NCI-H2171 (cell line): ENCODE measurements around the gene ASPG.

Experiments
- DNase-seq: peaks from one replicate; lab custom pipeline; 2025; lab: John Stamatoyannopoulos, UW

Gene ASPG

GRCh38 chr14:104116288-104116755 is 30.8 kb downstream of the ASPG start:
- DNase-seq: no peak

- no peak for DNase-seq
Observed at GRCh38 chr14:104116756-104117340, 31.3 kb downstream of the ASPG start.

GRCh38 chr14:104117341-104118005 is 32.0 kb downstream of the ASPG start:
- no peak for DNase-seq

- DNase-seq: no peak
Observed at GRCh38 chr14:104118006-104118844, 32.7 kb downstream of the ASPG start.

- DNase-seq: no peak
Observed at GRCh38 chr14:104119119-104119487, 33.6 kb downstream of the ASPG start.

GRCh38 chr14:104119488-104120251 is 34.2 kb downstream of the ASPG start:
- DNase-seq: no peak

- DNase-seq: no peak
Observed at GRCh38 chr14:104120281-104120741, 34.8 kb downstream of the ASPG start.

GRCh38 chr14:104121142-104121541 is 35.6 kb downstream of the ASPG start:
- DNase-seq: no peak

- DNase-seq: no peak
Observed at GRCh38 chr14:104123879-104124278, 38.4 kb downstream of the ASPG start.

GRCh38 chr14:104125011-104125410 is 39.5 kb downstream of the ASPG start:
- no peak for DNase-seq

- DNase-seq: no peak
Observed at GRCh38 chr14:104126753-104127152, 41.3 kb downstream of the ASPG start.

GRCh38 chr14:104128981-104129380 is 43.5 kb downstream of the ASPG start:
- no peak for DNase-seq

GRCh38 chr14:104129556-104129955 is 44.1 kb downstream of the ASPG start:
- DNase-seq: no peak

- DNase-seq: peak; percentile 58
Observed at GRCh38 chr14:104130974-104131651, 45.6 kb downstream of the ASPG start.

- DNase-seq: no peak
Observed at GRCh38 chr14:104131968-104132732, 46.6 kb downstream of the ASPG start.

- no peak for DNase-seq
Observed at GRCh38 chr14:104132981-104133380, 47.5 kb downstream of the ASPG start.

- no peak for DNase-seq
Observed at GRCh38 chr14:104133496-104133895, 48.0 kb downstream of the ASPG start.

GRCh38 chr14:104134061-104134965 is 48.8 kb downstream of the ASPG start:
- DNase-seq: no peak

- DNase-seq: peak; percentile 58
Observed at GRCh38 chr14:104135121-104135903, 49.8 kb downstream of the ASPG start.
